ENCODE results near the gene LIPC.

DNA sequence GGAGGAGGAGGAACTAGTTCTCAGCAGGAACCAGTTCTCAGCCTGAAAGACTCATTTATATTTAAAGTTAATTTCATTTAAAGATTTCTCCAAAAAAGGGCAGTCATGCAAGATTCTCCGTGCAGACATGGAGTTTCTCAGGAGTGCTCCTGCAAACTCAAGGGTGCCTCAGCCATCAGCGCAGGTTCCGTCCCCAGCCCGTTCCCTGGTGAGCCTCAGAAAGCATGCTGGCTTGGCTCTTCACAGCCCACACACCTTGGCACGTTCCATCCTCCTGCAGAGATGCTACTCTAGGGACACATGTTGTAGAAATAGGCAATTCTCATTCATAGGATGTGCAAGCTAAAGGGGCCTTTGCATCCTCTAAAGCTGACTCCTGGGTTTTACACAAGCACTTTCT lies 123.0 kb downstream of the LIPC start:
- TF ChIP-seq EZH2 (IDR thresholded peaks at IDR 0.05; ENCODE audit: insufficient read depth, poor library complexity, severe bottlenecking) (no peak), EZH2phosphoT487 (IDR thresholded peaks at IDR 0.05; ENCODE audit: insufficient read depth, low read depth) (no peak)

Data from GM23248 (cell line).